WTC11 (cell line): ENCODE data around the gene ERC2. TPM values are rescaled to one million over a fixed set of nuclear protein-coding genes. Genes with fewer than 3 reads are reported as not detected.

Source experiments
- ATAC-seq: fragments of 200-7000 bp; cut with Tn5 transposase; 2 replicates; pipeline ENCODE4 v1.10.0; 2021; ENCODE audit warnings: mild to moderate bottlenecking, moderate library complexity
- CTCF ChIA-PET: fragments of 300-600 bp; sonication (Branson Sonifier 250); formaldehyde crosslinking; loops from one replicate; lab custom pipeline; 2021; ENCODE audit warnings: antibody characterized with exemption; lab: Charles Lee
- POLR2A ChIA-PET: fragments of 350-600 bp; sonication (Branson Sonifier 250); formaldehyde crosslinking; loops from one replicate; lab custom pipeline; 2021; ENCODE audit warnings: antibody characterized with exemption; lab: Charles Lee
- DNase-seq: peaks from one replicate; pipeline ENCODE4 v3.0.0; 2021; ENCODE audit warnings: low spot score
- H3K27ac Mint-ChIP-seq: 2 replicates; pipeline ENCODE4 v1.8.0; 2021; ENCODE audit warnings: mixed read lengths
- H3K27me3 Mint-ChIP-seq: 2 replicates; pipeline ENCODE4 v1.8.0; 2021; ENCODE audit warnings: low read depth, mild to moderate bottlenecking, moderate library complexity, mixed read lengths
- H3K36me3 Mint-ChIP-seq: 2 replicates; pipeline ENCODE4 v1.8.0; 2021; ENCODE audit warnings: mixed read lengths
- H3K4me1 Mint-ChIP-seq: 2 replicates; pipeline ENCODE4 v1.8.0; 2022; ENCODE audit warnings: mixed read lengths
- H3K4me3 Mint-ChIP-seq: 2 replicates; pipeline ENCODE4 v1.8.0; 2021; ENCODE audit warnings: mild to moderate bottlenecking, moderate library complexity, mixed read lengths
- H3K9me3 Mint-ChIP-seq: 2 replicates; pipeline ENCODE4 v1.8.0; 2021; ENCODE audit warnings: mixed read lengths
- ATF1 ChIP-seq: sonication (generic); formaldehyde crosslinking; IDR thresholded peaks from 2 replicates; pipeline ENCODE4 v1.8.1; 2023; ENCODE audit warnings: mild to moderate bottlenecking, moderate library complexity, missing genetic modification reagents
- EMX1 ChIP-seq: fragments of 250-450 bp; sonication (Bioruptor Pico); IDR thresholded peaks from 2 replicates; pipeline ENCODE4 v1.8.0; 2021; ENCODE audit warnings: mild to moderate bottlenecking
- ESRRA ChIP-seq: sonication (generic); formaldehyde crosslinking; IDR thresholded peaks from 2 replicates; pipeline ENCODE4 v1.8.1; 2022; ENCODE audit warnings: mild to moderate bottlenecking, missing genetic modification reagents, borderline replicate concordance
- ETV6 ChIP-seq: sonication (generic); formaldehyde crosslinking; IDR thresholded peaks from 2 replicates; pipeline ENCODE4 v1.8.1; 2022; ENCODE audit warnings: mild to moderate bottlenecking, missing genetic modification reagents
- GRHL2 ChIP-seq: fragments of 250-450 bp; sonication (Bioruptor Pico); IDR thresholded peaks from 2 replicates; pipeline ENCODE4 v1.8.0; 2022; ENCODE audit warnings: mild to moderate bottlenecking, moderate library complexity; ENCODE audit not compliant: insufficient replicate concordance, severe bottlenecking
- GTF2I ChIP-seq: fragments of 250-450 bp; sonication (Bioruptor Pico); conservative IDR thresholded peaks from 2 replicates; pipeline ENCODE4 v1.4.0; 2021; ENCODE audit warnings: mild to moderate bottlenecking
- HMGA2 ChIP-seq: fragments of 250-450 bp; sonication (Bioruptor Pico); IDR thresholded peaks from 2 replicates; pipeline ENCODE4 v1.4.0; 2021; ENCODE audit warnings: mild to moderate bottlenecking, moderate library complexity
- NFE2L1 ChIP-seq: sonication (generic); formaldehyde crosslinking; IDR thresholded peaks from 2 replicates; pipeline ENCODE4 v1.8.1; 2023; ENCODE audit warnings: missing genetic modification reagents
- PRDM15 ChIP-seq: sonication (generic); formaldehyde crosslinking; IDR thresholded peaks from 2 replicates; pipeline ENCODE4 v1.8.0; 2022; ENCODE audit warnings: missing genetic modification reagents
- RORB ChIP-seq: fragments of 250-450 bp; sonication (Bioruptor Pico); IDR thresholded peaks from 2 replicates; pipeline ENCODE4 v1.9.0; 2021; ENCODE audit warnings: mild to moderate bottlenecking
- TEAD1 ChIP-seq: sonication (generic); formaldehyde crosslinking; IDR thresholded peaks from 2 replicates; pipeline ENCODE4 v1.8.0; 2022; ENCODE audit warnings: mild to moderate bottlenecking, missing genetic modification reagents
- ZBTB43 ChIP-seq: sonication (generic); formaldehyde crosslinking; IDR thresholded peaks from 2 replicates; pipeline ENCODE4 v1.8.1; 2023; ENCODE audit warnings: mild to moderate bottlenecking, missing genetic modification reagents
- ZMAT4 ChIP-seq: fragments of 250-450 bp; sonication (Bioruptor Pico); IDR thresholded peaks from 2 replicates; pipeline ENCODE4 v1.9.0; 2021; ENCODE audit warnings: mild to moderate bottlenecking
- ZNF121 ChIP-seq: sonication (generic); formaldehyde crosslinking; IDR thresholded peaks from 2 replicates; pipeline ENCODE4 v1.8.0; 2023; ENCODE audit warnings: missing genetic modification reagents
- ZNF219 ChIP-seq: sonication (generic); formaldehyde crosslinking; IDR thresholded peaks from 2 replicates; pipeline ENCODE4 v1.8.0; 2023; ENCODE audit warnings: missing genetic modification reagents, mild to moderate bottlenecking, borderline replicate concordance
- ZNF281 ChIP-seq: sonication (generic); formaldehyde crosslinking; IDR thresholded peaks from 2 replicates; pipeline ENCODE4 v1.8.0; 2023; ENCODE audit warnings: mild to moderate bottlenecking, missing genetic modification reagents
- ZNF512 ChIP-seq: sonication (generic); formaldehyde crosslinking; IDR thresholded peaks from 2 replicates; pipeline ENCODE4 v1.8.1; 2022; ENCODE audit warnings: missing genetic modification reagents, borderline replicate concordance
- ZSCAN18 ChIP-seq: fragments of 250-450 bp; sonication (Bioruptor Pico); IDR thresholded peaks from 2 replicates; pipeline ENCODE4 v2.1.2; 2022; ENCODE audit warnings: mild to moderate bottlenecking, moderate library complexity
- total RNA-seq: library from RNA; stranded (reverse); gene quantifications from 3 replicates; pipeline ENCODE4 v1.2.3, GENCODE V29; 2021
- TF ChIP-seq, protein P1 (sequence below): sonication (generic); formaldehyde crosslinking; IDR thresholded peaks from 2 replicates; pipeline ENCODE4 v1.8.0; 2023; ENCODE audit warnings: missing genetic modification reagents
- TF ChIP-seq, protein P2 (sequence below): sonication (generic); formaldehyde crosslinking; conservative IDR thresholded peaks from 2 replicates; pipeline ENCODE4 v1.8.1; 2022; ENCODE audit warnings: mild to moderate bottlenecking, missing genetic modification reagents

ERC2 gene
- total RNA-seq, 1 experiment from 2014 or later, result 23.5 TPM

DNA sequence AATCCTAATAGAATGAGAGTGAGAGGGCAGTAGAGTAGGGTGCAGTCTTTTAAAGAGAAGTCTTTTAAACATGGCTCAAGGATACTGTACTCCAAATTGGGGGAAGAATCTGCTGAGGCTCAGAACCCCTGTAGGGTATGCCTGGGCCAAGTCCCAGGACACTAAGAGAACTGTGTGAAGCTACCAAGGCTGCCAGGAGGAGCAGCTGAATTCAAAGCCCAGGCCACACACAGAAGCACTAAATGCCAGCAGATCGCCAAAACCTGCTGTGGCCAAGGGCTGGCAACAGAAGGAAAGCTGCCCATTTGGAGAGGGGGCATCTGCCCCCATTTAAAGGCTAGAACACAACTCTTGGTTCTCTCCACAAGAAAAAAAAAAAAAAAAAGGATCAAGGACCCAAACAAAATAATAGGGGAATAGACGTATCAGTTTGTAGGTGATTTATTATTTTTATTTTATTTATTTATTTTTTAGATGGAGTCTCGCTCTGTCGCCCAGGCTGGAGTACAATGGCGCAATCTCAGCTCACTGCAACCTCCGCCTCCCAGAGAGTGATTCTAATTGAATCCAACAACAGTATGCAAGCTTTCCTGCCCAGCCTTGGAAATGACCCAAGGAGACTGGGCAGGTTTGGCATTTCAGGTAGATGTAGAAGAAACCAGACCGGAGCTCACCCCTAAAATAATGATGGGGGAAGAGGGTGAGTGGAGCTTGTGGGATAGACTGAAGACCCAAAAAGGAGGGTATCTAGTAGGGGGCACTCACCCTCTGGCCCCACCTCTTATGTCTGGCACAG is 702.2 kb downstream of the ERC2 start (continued):
- TF ChIP-seq ZMAT4 (CRISPR knock-in tag), result no peak

- no peaks in the 10 kb centered on the region for H3K9me3 Mint-ChIP-seq
- H3K4me3 Mint-ChIP-seq, result no peak overlapping the region
- ChIA-PET POLR2A (no interaction called here), CTCF (interaction anchor here (1.0 kb wide), 1 partner anchor 23 kb away, joined by 3 read pairs; no protein-coding TSS in a partner anchor)
- no peaks in the 10 kb centered on the region for H3K36me3 Mint-ChIP-seq
- H3K27ac Mint-ChIP-seq, result no peak overlapping the region
- H3K4me1 Mint-ChIP-seq, result no peaks in the 10 kb centered on the region
- H3K27me3 Mint-ChIP-seq, result no peaks in the 10 kb centered on the region
- TF ChIP-seq HMGA2 (CRISPR knock-in tag) (no peak), EMX1 (CRISPR knock-in tag) (no peak), ETV6 (no peak), GRHL2 (CRISPR knock-in tag) (no peak), TEAD1 (CRISPR knock-in tag) (no peak), NFE2L1 (CRISPR knock-in tag) (no peak), ZNF281 (CRISPR knock-in tag) (no peak), ZBTB43 (CRISPR knock-in tag) (no peak), ZNF121 (no peak), ESRRA (CRISPR knock-in tag) (no peak), GTF2I (CRISPR knock-in tag) (no peak), ZNF219 (no peak), PRDM15 (CRISPR knock-in tag) (no peak), ZNF512 (CRISPR knock-in tag) (no peak), RORB (CRISPR knock-in tag) (no peak), ATF1 (CRISPR knock-in tag) (no peak), ZSCAN18 (CRISPR knock-in tag) (no peak)
- TF ChIP-seq, protein P1, sequence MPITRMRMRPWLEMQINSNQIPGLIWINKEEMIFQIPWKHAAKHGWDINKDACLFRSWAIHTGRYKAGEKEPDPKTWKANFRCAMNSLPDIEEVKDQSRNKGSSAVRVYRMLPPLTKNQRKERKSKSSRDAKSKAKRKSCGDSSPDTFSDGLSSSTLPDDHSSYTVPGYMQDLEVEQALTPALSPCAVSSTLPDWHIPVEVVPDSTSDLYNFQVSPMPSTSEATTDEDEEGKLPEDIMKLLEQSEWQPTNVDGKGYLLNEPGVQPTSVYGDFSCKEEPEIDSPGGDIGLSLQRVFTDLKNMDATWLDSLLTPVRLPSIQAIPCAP (CRISPR knock-in tag), result no peak
- TF ChIP-seq, protein P2, sequence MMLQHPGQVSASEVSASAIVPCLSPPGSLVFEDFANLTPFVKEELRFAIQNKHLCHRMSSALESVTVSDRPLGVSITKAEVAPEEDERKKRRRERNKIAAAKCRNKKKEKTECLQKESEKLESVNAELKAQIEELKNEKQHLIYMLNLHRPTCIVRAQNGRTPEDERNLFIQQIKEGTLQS (CRISPR knock-in tag), result no peak
- ATAC-seq (no peak), DNase-seq (no peak)
These were observed 702.9 kb downstream of the ERC2 start for GRCh38 chr3:55765398-55765797.
